ENCODE measurements around the gene XPNPEP3. TPM values are rescaled to one million over a fixed set of nuclear protein-coding genes. Genes with fewer than 3 reads are reported as not detected.

Gene XPNPEP3
- total RNA-seq, 3 donors from 2014 or later (not counting 1 experiment from before 2014, with no cell fraction given): 14.8 to 17.8 (median 15.1) TPM

DNA sequence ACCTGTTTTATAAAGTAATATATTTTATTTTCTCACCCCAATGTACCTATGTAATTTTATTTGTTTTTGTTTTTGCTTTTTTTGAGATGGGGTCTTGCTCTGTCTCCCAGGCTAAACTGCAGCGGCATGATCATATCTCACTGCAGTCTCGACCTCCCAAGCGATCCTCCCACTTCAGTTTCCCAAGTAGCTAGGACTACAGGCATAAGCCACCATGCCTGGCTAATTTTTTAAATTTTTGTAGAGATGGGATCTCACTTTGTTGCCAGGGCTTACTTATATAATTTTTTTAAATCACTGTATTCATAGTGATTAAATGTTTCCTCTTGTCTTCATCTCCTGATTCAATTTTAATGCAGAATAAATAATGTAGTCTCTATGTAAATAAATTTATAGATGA, 18.2 kb downstream of the XPNPEP3 start:
- intact Hi-C loops (cut with micrococcal nuclease): no loop called here
- 97% methylated on average over 3 of the region's 3 CpGs for WGBS (ENCODE audit: insufficient coverage)

DNA sequence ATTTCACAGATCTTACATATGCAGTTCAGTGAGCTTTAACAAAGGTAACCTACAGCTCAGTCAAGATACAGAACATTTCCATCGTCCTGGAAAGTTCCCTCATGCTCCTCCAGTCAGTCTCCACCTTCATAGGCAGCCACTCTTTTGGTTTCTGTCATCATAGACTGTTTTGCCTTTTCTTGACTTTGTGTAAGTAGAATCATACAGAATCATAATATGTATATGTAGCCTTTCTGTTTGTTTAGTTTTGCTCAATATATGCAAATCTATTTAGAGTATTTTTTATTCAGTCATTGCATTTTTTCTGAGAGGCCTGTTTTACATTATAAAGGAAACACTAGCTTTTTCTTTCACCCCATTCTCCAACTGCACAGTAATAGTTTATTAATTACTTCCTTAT, 20.0 kb downstream of the XPNPEP3 start:
- no peak overlapping the region for H3K27ac ChIP-seq (ENCODE audit: low read length)
- no peaks in the 10 kb centered on the region for H3K9me3 ChIP-seq (ENCODE audit: control insufficient read depth, insufficient read depth, low read length)
- no peaks in the 10 kb centered on the region for H3K27me3 ChIP-seq (ENCODE audit: control insufficient read depth, insufficient read depth, low read length)
- intact Hi-C loops (cut with micrococcal nuclease): no loop called here
- Mint-ChIP-seq H3K27me3 (ENCODE audit: low read depth in 2 of 2) (no peaks in the 10 kb centered on the region), H3K4me3 (no peak overlapping the region), H3K4me1 (no peaks in the 10 kb centered on the region), H3K27ac (no peak overlapping the region), H3K9me3 (no peaks in the 10 kb centered on the region), H3K36me3 (no peaks in the 10 kb centered on the region)
- no peak overlapping the region for H3K4me3 ChIP-seq (ENCODE audit: low read length)
- 81% methylated on average over 1 of the region's 1 CpG for WGBS (ENCODE audit: insufficient coverage)
- DNase-seq (no peak), ATAC-seq (no peak)
- H3K36me3 ChIP-seq (ENCODE audit: control insufficient read depth, insufficient read depth, low read length): peaks cover 4% of the 10 kb centered on the region
- H3K4me1 ChIP-seq (ENCODE audit: control insufficient read depth, insufficient read depth, low read length): no peaks in the 10 kb centered on the region
- TF ChIP-seq, protein P1, sequence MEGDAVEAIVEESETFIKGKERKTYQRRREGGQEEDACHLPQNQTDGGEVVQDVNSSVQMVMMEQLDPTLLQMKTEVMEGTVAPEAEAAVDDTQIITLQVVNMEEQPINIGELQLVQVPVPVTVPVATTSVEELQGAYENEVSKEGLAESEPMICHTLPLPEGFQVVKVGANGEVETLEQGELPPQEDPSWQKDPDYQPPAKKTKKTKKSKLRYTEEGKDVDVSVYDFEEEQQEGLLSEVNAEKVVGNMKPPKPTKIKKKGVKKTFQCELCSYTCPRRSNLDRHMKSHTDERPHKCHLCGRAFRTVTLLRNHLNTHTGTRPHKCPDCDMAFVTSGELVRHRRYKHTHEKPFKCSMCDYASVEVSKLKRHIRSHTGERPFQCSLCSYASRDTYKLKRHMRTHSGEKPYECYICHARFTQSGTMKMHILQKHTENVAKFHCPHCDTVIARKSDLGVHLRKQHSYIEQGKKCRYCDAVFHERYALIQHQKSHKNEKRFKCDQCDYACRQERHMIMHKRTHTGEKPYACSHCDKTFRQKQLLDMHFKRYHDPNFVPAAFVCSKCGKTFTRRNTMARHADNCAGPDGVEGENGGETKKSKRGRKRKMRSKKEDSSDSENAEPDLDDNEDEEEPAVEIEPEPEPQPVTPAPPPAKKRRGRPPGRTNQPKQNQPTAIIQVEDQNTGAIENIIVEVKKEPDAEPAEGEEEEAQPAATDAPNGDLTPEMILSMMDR (IDR thresholded peaks at IDR 0.05): no peak

More for the DNA sequence above, 18.2 kb downstream of the XPNPEP3 start:
- H3K36me3 Mint-ChIP-seq: no peaks in the 10 kb centered on the region
- no peaks in the 10 kb centered on the region for H3K9me3 Mint-ChIP-seq
- Histone ChIP-seq H3K4me3 (ENCODE audit: low read length) (no peak overlapping the region), H3K27ac (ENCODE audit: low read length) (no peak overlapping the region), H3K27me3 (ENCODE audit: control insufficient read depth, insufficient read depth, low read length) (no peaks in the 10 kb centered on the region), H3K4me1 (ENCODE audit: control insufficient read depth, insufficient read depth, low read length) (no peaks in the 10 kb centered on the region), H3K9me3 (ENCODE audit: control insufficient read depth, insufficient read depth, low read length) (no peaks in the 10 kb centered on the region), H3K36me3 (ENCODE audit: control insufficient read depth, insufficient read depth, low read length) (peaks cover 7% of the 10 kb centered on the region)
- DNase-seq (no peak), ATAC-seq (no peak)
- no peak overlapping the region for H3K4me3 Mint-ChIP-seq
- H3K4me1 Mint-ChIP-seq: no peaks in the 10 kb centered on the region
- no peak overlapping the region for H3K27ac Mint-ChIP-seq
- TF ChIP-seq, protein P1 (IDR thresholded peaks at IDR 0.05): no peak
- no peaks in the 10 kb centered on the region for H3K27me3 Mint-ChIP-seq (ENCODE audit: low read depth in 2 of 2)

DNA sequence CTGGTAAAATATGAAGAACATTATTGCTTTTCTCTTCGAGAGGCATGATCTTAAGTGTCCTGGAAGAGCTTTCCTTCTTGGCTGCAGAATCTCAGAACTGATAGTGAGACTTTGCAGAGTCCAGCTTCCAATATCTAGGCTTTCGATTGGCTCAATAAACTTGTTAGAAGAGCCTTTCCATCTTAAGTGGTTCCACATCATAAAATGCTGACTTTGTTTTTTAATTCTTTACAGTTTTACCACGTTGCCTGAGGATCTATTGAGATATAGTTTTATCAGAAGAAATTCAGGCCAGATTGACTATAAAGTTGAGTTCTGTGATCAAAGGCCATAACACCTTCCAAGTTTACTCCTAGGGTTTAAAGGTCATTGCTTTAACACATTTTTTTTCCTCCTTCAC, 20.5 kb downstream of the XPNPEP3 start:
- H3K27me3 Mint-ChIP-seq (ENCODE audit: low read depth in 2 of 2): no peaks in the 10 kb centered on the region
- Histone ChIP-seq H3K36me3 (ENCODE audit: control insufficient read depth, insufficient read depth, low read length) (peaks cover 9% of the 10 kb centered on the region), H3K9me3 (ENCODE audit: control insufficient read depth, insufficient read depth, low read length) (no peaks in the 10 kb centered on the region), H3K4me3 (ENCODE audit: low read length) (no peak overlapping the region), H3K27me3 (ENCODE audit: control insufficient read depth, insufficient read depth, low read length) (no peaks in the 10 kb centered on the region), H3K4me1 (ENCODE audit: control insufficient read depth, insufficient read depth, low read length) (no peaks in the 10 kb centered on the region), H3K27ac (ENCODE audit: low read length) (no peak overlapping the region)
- no peak overlapping the region for H3K4me3 Mint-ChIP-seq
- intact Hi-C loops (cut with micrococcal nuclease): no loop called here
- no peak overlapping the region for H3K27ac Mint-ChIP-seq
- TF ChIP-seq, protein P1 (IDR thresholded peaks at IDR 0.05): no peak
- DNase-seq: no peak
- WGBS (ENCODE audit: insufficient coverage): 84% methylated on average over 3 of the region's 3 CpGs
- H3K9me3 Mint-ChIP-seq: no peaks in the 10 kb centered on the region
- no peak for ATAC-seq
- H3K36me3 Mint-ChIP-seq: no peaks in the 10 kb centered on the region
- no peaks in the 10 kb centered on the region for H3K4me1 Mint-ChIP-seq

DNA sequence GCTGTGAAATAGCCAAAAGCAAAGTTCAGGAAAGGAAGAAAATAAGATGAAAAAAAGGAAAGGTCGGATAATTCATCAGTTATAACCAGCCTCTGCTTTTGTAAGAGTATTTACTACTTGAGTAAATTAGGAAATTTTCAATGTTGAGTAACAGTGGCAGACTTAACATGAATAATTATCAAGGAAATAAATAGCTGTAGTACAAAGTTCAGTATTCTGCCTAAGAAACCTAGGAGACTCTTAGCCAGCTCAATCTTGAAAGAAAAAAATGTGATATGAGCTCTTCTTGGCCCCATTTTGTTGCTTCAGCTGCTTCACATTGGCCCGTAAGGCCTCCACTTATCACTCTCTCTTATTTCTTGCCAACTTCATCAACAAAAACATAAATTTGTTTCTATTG, 22.0 kb downstream of the XPNPEP3 start:
- TF ChIP-seq, protein P1 (IDR thresholded peaks at IDR 0.05): no peak

More for the DNA sequence above, 22.0 kb downstream of the XPNPEP3 start:
- Mint-ChIP-seq H3K36me3 (no peaks in the 10 kb centered on the region), H3K27ac (no peak overlapping the region), H3K4me3 (no peak overlapping the region), H3K9me3 (no peaks in the 10 kb centered on the region), H3K4me1 (no peaks in the 10 kb centered on the region), H3K27me3 (ENCODE audit: low read depth in 2 of 2) (no peaks in the 10 kb centered on the region)
- Histone ChIP-seq H3K4me3 (ENCODE audit: low read length) (no peak overlapping the region), H3K4me1 (ENCODE audit: control insufficient read depth, insufficient read depth, low read length) (no peaks in the 10 kb centered on the region), H3K9me3 (ENCODE audit: control insufficient read depth, insufficient read depth, low read length) (no peaks in the 10 kb centered on the region), H3K27me3 (ENCODE audit: control insufficient read depth, insufficient read depth, low read length) (no peaks in the 10 kb centered on the region), H3K27ac (ENCODE audit: low read length) (no peak overlapping the region), H3K36me3 (ENCODE audit: control insufficient read depth, insufficient read depth, low read length) (peaks cover 11% of the 10 kb centered on the region)
- DNase-seq (no peak), ATAC-seq (no peak)
- intact Hi-C loops (cut with micrococcal nuclease): no loop called here
- WGBS (ENCODE audit: insufficient coverage): 100% methylated on average over 1 of the region's 2 CpGs

Data from natural killer cell (primary cell).